A673 (cell line): Measurements from ENCODE around the gene ZNF496. TPM values are rescaled to one million over a fixed set of nuclear protein-coding genes. Genes with fewer than 3 reads are reported as not detected.

Source experiments
- BruUV-seq: library from RNA; stranded (reverse); fragments of 400-500 nt; replicated peaks from 2 replicates; lab custom pipeline; 2021; lab: Mats Ljungman, UMichigan
- CTCF ChIA-PET: fragments of 300-600 bp; sonication (Branson Sonifier 250); formaldehyde crosslinking; loops from one replicate; lab custom pipeline; 2022; ENCODE audit warnings: antibody characterized with exemption; lab: Charles Lee
- POLR2A ChIA-PET: fragments of 300-600 bp; sonication (Branson Sonifier 250); formaldehyde crosslinking; loops from one replicate; lab custom pipeline; 2022; ENCODE audit warnings: antibody characterized with exemption; ENCODE audit not compliant: low non-redundant PET; lab: Charles Lee
- DNase-seq: peaks from one replicate; pipeline ENCODE4 v3.0.0-alpha.2; 2015; ENCODE audit warnings: low spot score
- H3K27ac ChIP-seq: fragments of 200-600 bp; sonication (generic); 2 replicates; pipeline ENCODE4 v1.5.1; 2016; ENCODE audit warnings: mixed run types, low read depth, mild to moderate bottlenecking, mixed read lengths, antibody characterized with exemption, low read length; ENCODE audit not compliant: poor library complexity, severe bottlenecking
- H3K27me3 ChIP-seq: fragments of 200-600 bp; sonication (generic); replicated peaks from 2 replicates; pipeline ENCODE4 v1.6.1; 2017; ENCODE audit warnings: mixed run types, low read depth, mild to moderate bottlenecking, mixed read lengths, antibody characterized with exemption, low read length; ENCODE audit not compliant: insufficient read depth, poor library complexity
- H3K36me3 ChIP-seq: fragments of 200-600 bp; sonication (generic); 2 replicates; pipeline ENCODE4 v1.6.1; 2016; ENCODE audit warnings: mixed run types, mild to moderate bottlenecking, mixed read lengths, antibody characterized with exemption, low read length; ENCODE audit not compliant: insufficient read depth, poor library complexity, severe bottlenecking
- H3K4me1 ChIP-seq: fragments of 200-600 bp; sonication (generic); 2 replicates; pipeline ENCODE4 v1.6.1; 2017; ENCODE audit warnings: mixed run types, mild to moderate bottlenecking, mixed read lengths, antibody characterized with exemption, low read length; ENCODE audit not compliant: insufficient read depth, poor library complexity, severe bottlenecking
- H3K4me3 ChIP-seq: fragments of 200-600 bp; sonication (generic); 2 replicates; pipeline ENCODE4 v1.5.1; 2016; ENCODE audit warnings: low read depth, mixed run types, mild to moderate bottlenecking, mixed read lengths, low read length; ENCODE audit not compliant: poor library complexity, severe bottlenecking
- H3K9me3 ChIP-seq: fragments of 200-600 bp; sonication (generic); 2 replicates; pipeline ENCODE4 v1.6.1; 2016; ENCODE audit warnings: mixed run types, low read depth, mild to moderate bottlenecking, mixed read lengths, antibody characterized with exemption, low read length; ENCODE audit not compliant: poor library complexity, severe bottlenecking
- CTCF ChIP-seq: fragments of 300-800, 200-600 bp; sonication (generic); conservative IDR thresholded peaks from 2 replicates; pipeline ENCODE4 v1.5.1; 2017; ENCODE audit warnings: low read depth, mild to moderate bottlenecking, antibody characterized with exemption, low read length, moderate library complexity, mixed read lengths
- EZH2 ChIP-seq: fragments of 200-600 bp; sonication (generic); IDR thresholded peaks from 2 replicates; pipeline ENCODE4 v1.6.1; 2017; ENCODE audit warnings: borderline replicate concordance, low read depth, mild to moderate bottlenecking, mixed read lengths, antibody characterized with exemption, low read length; ENCODE audit not compliant: poor library complexity, severe bottlenecking
- intact Hi-C: fragments of 100-400 bp; cut with micrococcal nuclease; formaldehyde crosslinking; loops from one replicate; pipeline ENCODE4 v1.10.0; 2022; ENCODE audit not compliant: unreplicated experiment
- total RNA-seq: library from RNA; stranded (reverse); gene quantifications from 2 replicates; pipeline ENCODE4 v1.2.3, GENCODE V29; 2021

Gene ZNF496
- total RNA-seq, 1 experiment from 2014 or later: 30.2 TPM

- Histone ChIP-seq H3K36me3 (peaks cover 32% of the 10 kb centered on the region), H3K4me3 (no peak overlapping the region), H3K27ac (no peak overlapping the region), H3K9me3 (no peaks in the 10 kb centered on the region), H3K27me3 (no peaks in the 10 kb centered on the region), H3K4me1 (peaks cover 11% of the 10 kb centered on the region)
- TF ChIP-seq EZH2 (no peak), CTCF (no peak)
- no peak for DNase-seq
- BruUV-seq: no TSS peak
- intact Hi-C loops: no loop called here
- ChIA-PET POLR2A (no interaction called here), CTCF (no interaction called here)
These were observed 2.5 kb downstream of the ZNF496 start for GRCh38 chr1:247329097-247329617.

GRCh38 chr1:247328311-247328710 lies 3.4 kb downstream of the ZNF496 start:
- no peak for TF ChIP-seq EZH2
- no peak for TF ChIP-seq CTCF
- no peaks in the 10 kb centered on the region for H3K9me3 ChIP-seq
- H3K27ac ChIP-seq: no peak overlapping the region
- no peak for DNase-seq
- intact Hi-C loops: no loop called here
- POLR2A ChIA-PET: no interaction called here
- H3K27me3 ChIP-seq: no peaks in the 10 kb centered on the region
- peaks cover 33% of the 10 kb centered on the region for H3K36me3 ChIP-seq
- no peak overlapping the region for H3K4me3 ChIP-seq
- BruUV-seq: no TSS peak
- peaks cover 11% of the 10 kb centered on the region for H3K4me1 ChIP-seq
- CTCF ChIA-PET: no interaction called here

- CTCF ChIA-PET: interaction anchor here (0.7 kb wide), 1 partner anchor 114 kb away, joined by 3 read pairs; no protein-coding TSS in a partner anchor
- no TSS peak for BruUV-seq
- POLR2A ChIA-PET: no interaction called here
These were observed 5.1 kb downstream of the ZNF496 start for GRCh38 chr1:247326411-247327130.

More at GRCh38 chr1:247326411-247327130, 5.1 kb downstream of the ZNF496 start:
- Histone ChIP-seq H3K27ac (no peak overlapping the region), H3K36me3 (peaks cover 50% of the 10 kb centered on the region), H3K9me3 (no peaks in the 10 kb centered on the region), H3K27me3 (no peaks in the 10 kb centered on the region), H3K4me1 (no peaks in the 10 kb centered on the region), H3K4me3 (no peak overlapping the region)
- intact Hi-C loops: no loop called here
- no peak for DNase-seq
- TF ChIP-seq CTCF (no peak), EZH2 (no peak)
